Liver (tissue), 9 donors: ENCODE results near the gene SMAD6. TPM values are rescaled to one million over a fixed set of nuclear protein-coding genes. Genes with fewer than 3 reads are reported as not detected.

Experiments
- DNase-seq: peaks from one replicate; pipeline ENCODE4 v3.0.0-alpha.2; 2017; ENCODE audit warnings: low spot score
- H3K27ac ChIP-seq, 2 donors: one replicate each; pipeline ENCODE4 v1.7.0; 2013; ENCODE audit warnings: inconsistent platforms in 2 of 2, low read length in 2 of 2, control low read depth in 1 of 2, low read depth in 1 of 2, mild to moderate bottlenecking in 1 of 2
- H3K27me3 ChIP-seq, 4 donors: one replicate each; pipeline versions ENCODE4 v1.6.1 to v1.7.0; 2013; ENCODE audit warnings: low read length in 3 of 4, inconsistent platforms in 1 of 4, mild to moderate bottlenecking in 1 of 4, moderate library complexity in 1 of 4; ENCODE audit not compliant: control insufficient read depth in 4 of 4, insufficient read depth in 4 of 4
- H3K36me3 ChIP-seq, 4 donors: one replicate each; pipeline versions ENCODE4 v1.6.1 to v1.7.0; 2013; ENCODE audit warnings: low read length in 3 of 4, mild to moderate bottlenecking in 3 of 4, low read depth in 1 of 4, moderate library complexity in 1 of 4; ENCODE audit not compliant: control insufficient read depth in 4 of 4, insufficient read depth in 3 of 4
- H3K4me1 ChIP-seq, 4 donors: one replicate each; pipeline versions ENCODE4 v1.6.1 to v1.7.0; 2013; ENCODE audit warnings: low read length in 3 of 4, mild to moderate bottlenecking in 3 of 4, moderate library complexity in 1 of 4; ENCODE audit not compliant: control insufficient read depth in 4 of 4, insufficient read depth in 4 of 4
- H3K4me3 ChIP-seq, 3 donors: one replicate each; pipeline versions ENCODE4 v1.6.1 to v1.7.0; 2013; ENCODE audit warnings: low read length in 3 of 3, control low read depth in 1 of 3, low read depth in 1 of 3, mild to moderate bottlenecking in 1 of 3
- H3K9ac ChIP-seq, 2 donors: one replicate each; pipeline ENCODE4 v1.7.0; 2013; ENCODE audit warnings: low read length in 2 of 2, mild to moderate bottlenecking in 2 of 2, moderate library complexity in 2 of 2, control low read depth in 1 of 2, low read depth in 1 of 2
- H3K9me3 ChIP-seq, 4 donors: one replicate each; pipeline versions ENCODE4 v1.6.1 to v1.7.0; 2013; ENCODE audit warnings: low read length in 3 of 4; ENCODE audit not compliant: control insufficient read depth in 4 of 4
- EGR1 ChIP-seq, 2 donors: IDR thresholded peaks; 2 replicates each; pipeline ENCODE4 v1.6.1; 2016 to 2018; ENCODE audit warnings: antibody characterized with exemption in 2 of 2, low read depth in 2 of 2
- FOXA1 ChIP-seq: IDR thresholded peaks from 2 replicates; pipeline ENCODE4 v1.6.1; 2016; ENCODE audit warnings: antibody characterized with exemption
- GABPA ChIP-seq, 2 donors: IDR thresholded peaks in 1 of 2; conservative IDR thresholded peaks in 1 of 2; 2 replicates each; pipeline ENCODE4 v1.6.1; 2016; ENCODE audit warnings: antibody characterized with exemption in 2 of 2, mild to moderate bottlenecking in 1 of 2, moderate library complexity in 1 of 2
- HNF4A ChIP-seq, 2 donors: conservative IDR thresholded peaks; 2 replicates each; pipeline ENCODE4 v1.6.1; 2016; ENCODE audit warnings: antibody characterized with exemption in 2 of 2, mild to moderate bottlenecking in 2 of 2
- HNF4G ChIP-seq: IDR thresholded peaks from 2 replicates; pipeline ENCODE4 v1.6.1; 2016; ENCODE audit warnings: antibody characterized with exemption
- JUND ChIP-seq, 2 donors: IDR thresholded peaks; 2 replicates each; pipeline ENCODE4 v1.6.1; 2016; ENCODE audit warnings: antibody characterized with exemption in 2 of 2
- NR2F2 ChIP-seq: IDR thresholded peaks from 2 replicates; pipeline ENCODE4 v1.6.1; 2016; ENCODE audit warnings: antibody characterized with exemption
- RAD21 ChIP-seq, 2 donors: IDR thresholded peaks; 2 replicates each; pipeline ENCODE4 v1.6.1; 2016; ENCODE audit warnings: antibody characterized with exemption in 2 of 2, mild to moderate bottlenecking in 2 of 2
- RXRA ChIP-seq, 2 donors: IDR thresholded peaks; 2 replicates each; pipeline ENCODE4 v1.6.1; 2017 to 2018; ENCODE audit warnings: antibody characterized with exemption in 2 of 2, mild to moderate bottlenecking in 1 of 2
- SP1 ChIP-seq: IDR thresholded peaks from 2 replicates; pipeline ENCODE4 v1.6.1; 2018; ENCODE audit warnings: antibody characterized with exemption, mild to moderate bottlenecking
- TAF1 ChIP-seq: conservative IDR thresholded peaks from 2 replicates; pipeline ENCODE4 v1.6.1; 2016; ENCODE audit warnings: antibody characterized with exemption, mild to moderate bottlenecking
- YY1 ChIP-seq: IDR thresholded peaks from 2 replicates; pipeline ENCODE4 v1.6.1; 2016; ENCODE audit warnings: antibody characterized with exemption, mild to moderate bottlenecking
- whole genome bisulfite sequencing: extraction: QIAGEN DNeasy Blood & Tissue Kit; methylation state at CpG from one replicate; pipeline ENCODE4 v1.1.7; 2013; 5-methylcytosine and 5-hydroxymethylcytosine counted together
- polyA plus RNA-seq, 2 donors: library from polyadenylated mRNA; stranded (reverse) in 1 of 2; unstranded in 1 of 2; fragments of 200-250 nt in 1 of 2; fragments of >200 nt in 1 of 2; fragmentation: Nextera tagmentation in 1 of 2; extraction: Ambion mirVana in 1 of 2; gene quantifications; one replicate each; pipeline versions ENCODE4 v1.2.1 to v1.2.3, GENCODE V29; 2013 to 2015
- total RNA-seq, 2 donors: library from RNA; depleted of rRNA; stranded (reverse); fragments of >200 nt; gene quantifications; one replicate each; pipeline ENCODE4 v1.2.3, GENCODE V29; 2014
- TF ChIP-seq, protein P1 (sequence below): fragments of 150-350 bp; IDR thresholded peaks from 2 replicates; pipeline ENCODE4 v1.5.1; 2017; ENCODE audit warnings: improper control_type of control experiment, low read depth, low read length; ENCODE audit not compliant: missing input control
- TF ChIP-seq, protein P2 (sequence below): IDR thresholded peaks from 2 replicates; pipeline ENCODE4 v1.6.1; 2016; ENCODE audit warnings: antibody characterized with exemption, mild to moderate bottlenecking
- TF ChIP-seq, protein P3 (sequence below): IDR thresholded peaks from 2 replicates; pipeline ENCODE4 v1.6.1; 2016; ENCODE audit warnings: antibody characterized with exemption
- TF ChIP-seq, protein P4 (sequence below): IDR thresholded peaks from 2 replicates; pipeline ENCODE4 v1.6.1; 2016; ENCODE audit warnings: antibody characterized with exemption
- TF ChIP-seq, protein P5 (sequence below): IDR thresholded peaks from 2 replicates; pipeline ENCODE4 v1.6.1; 2016; ENCODE audit warnings: antibody characterized with exemption
- donor health status: healthy.
- donor health status: healthy.
- donor health status: healthy.
- donor health status: healthy.
- donor health status: healthy.

The SMAD6 gene
- total and polyA plus RNA-seq, 4 donors = 1.2 to 15.1 (median 11.0) TPM

DNA sequence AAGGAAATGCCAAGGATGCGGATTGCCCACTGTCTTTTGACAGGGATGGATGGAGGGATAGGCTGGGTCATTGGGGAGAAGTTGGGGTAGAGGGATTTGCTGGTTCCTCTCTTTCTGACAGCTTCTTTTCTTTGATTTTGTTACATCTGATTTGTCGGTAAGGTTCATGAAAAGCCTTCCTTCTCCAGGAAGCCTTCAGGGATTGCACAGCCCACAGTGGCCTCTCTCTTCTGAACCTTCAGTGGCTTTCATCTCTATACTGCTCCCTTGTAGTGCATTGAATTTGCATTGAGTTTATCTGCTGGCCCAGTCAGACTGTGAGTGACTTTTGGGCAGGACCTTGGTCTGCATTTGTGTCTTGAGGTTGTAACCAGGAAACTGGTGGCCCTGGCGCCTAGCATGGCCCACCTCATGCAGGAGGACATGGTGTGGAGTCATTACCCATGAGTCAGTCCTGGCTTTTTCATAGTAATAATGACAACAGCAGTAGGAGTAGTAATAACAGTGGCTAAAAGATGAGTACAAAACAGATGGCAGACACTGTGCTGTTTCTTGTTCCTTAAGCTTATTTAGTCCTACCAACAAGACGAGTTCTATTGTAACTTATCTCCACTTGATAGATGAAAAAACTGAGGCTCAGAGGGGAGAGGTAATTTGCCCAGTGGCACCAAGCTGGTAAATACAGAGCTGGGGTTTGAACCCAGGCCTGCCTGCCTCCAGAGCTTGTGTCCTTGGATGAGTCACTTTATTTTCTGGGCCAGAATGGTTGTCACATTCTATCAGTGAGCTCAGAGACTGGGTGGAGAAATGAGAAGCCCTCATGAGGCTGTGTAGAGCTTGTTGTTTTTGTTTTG, 28.4 kb downstream of the SMAD6 start:
- Histone ChIP-seq H3K9ac (no peak overlapping the region), H3K4me1 (peaks cover 7 to 23% (median 18%) of the 10 kb centered on the region in 4 donors), H3K27ac (no peak overlapping the region), H3K9me3 (no peaks in the 10 kb centered on the region), H3K36me3 (peaks cover 0 to 2% (median 0%) of the 10 kb centered on the region in 4 donors), H3K4me3 (no peak overlapping the region), H3K27me3 (no peaks in the 10 kb centered on the region)
- no peak for DNase-seq
- TF ChIP-seq YY1 = no peak
- TF ChIP-seq, protein P1, sequence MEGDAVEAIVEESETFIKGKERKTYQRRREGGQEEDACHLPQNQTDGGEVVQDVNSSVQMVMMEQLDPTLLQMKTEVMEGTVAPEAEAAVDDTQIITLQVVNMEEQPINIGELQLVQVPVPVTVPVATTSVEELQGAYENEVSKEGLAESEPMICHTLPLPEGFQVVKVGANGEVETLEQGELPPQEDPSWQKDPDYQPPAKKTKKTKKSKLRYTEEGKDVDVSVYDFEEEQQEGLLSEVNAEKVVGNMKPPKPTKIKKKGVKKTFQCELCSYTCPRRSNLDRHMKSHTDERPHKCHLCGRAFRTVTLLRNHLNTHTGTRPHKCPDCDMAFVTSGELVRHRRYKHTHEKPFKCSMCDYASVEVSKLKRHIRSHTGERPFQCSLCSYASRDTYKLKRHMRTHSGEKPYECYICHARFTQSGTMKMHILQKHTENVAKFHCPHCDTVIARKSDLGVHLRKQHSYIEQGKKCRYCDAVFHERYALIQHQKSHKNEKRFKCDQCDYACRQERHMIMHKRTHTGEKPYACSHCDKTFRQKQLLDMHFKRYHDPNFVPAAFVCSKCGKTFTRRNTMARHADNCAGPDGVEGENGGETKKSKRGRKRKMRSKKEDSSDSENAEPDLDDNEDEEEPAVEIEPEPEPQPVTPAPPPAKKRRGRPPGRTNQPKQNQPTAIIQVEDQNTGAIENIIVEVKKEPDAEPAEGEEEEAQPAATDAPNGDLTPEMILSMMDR = no peak
- TF ChIP-seq, protein P2, sequence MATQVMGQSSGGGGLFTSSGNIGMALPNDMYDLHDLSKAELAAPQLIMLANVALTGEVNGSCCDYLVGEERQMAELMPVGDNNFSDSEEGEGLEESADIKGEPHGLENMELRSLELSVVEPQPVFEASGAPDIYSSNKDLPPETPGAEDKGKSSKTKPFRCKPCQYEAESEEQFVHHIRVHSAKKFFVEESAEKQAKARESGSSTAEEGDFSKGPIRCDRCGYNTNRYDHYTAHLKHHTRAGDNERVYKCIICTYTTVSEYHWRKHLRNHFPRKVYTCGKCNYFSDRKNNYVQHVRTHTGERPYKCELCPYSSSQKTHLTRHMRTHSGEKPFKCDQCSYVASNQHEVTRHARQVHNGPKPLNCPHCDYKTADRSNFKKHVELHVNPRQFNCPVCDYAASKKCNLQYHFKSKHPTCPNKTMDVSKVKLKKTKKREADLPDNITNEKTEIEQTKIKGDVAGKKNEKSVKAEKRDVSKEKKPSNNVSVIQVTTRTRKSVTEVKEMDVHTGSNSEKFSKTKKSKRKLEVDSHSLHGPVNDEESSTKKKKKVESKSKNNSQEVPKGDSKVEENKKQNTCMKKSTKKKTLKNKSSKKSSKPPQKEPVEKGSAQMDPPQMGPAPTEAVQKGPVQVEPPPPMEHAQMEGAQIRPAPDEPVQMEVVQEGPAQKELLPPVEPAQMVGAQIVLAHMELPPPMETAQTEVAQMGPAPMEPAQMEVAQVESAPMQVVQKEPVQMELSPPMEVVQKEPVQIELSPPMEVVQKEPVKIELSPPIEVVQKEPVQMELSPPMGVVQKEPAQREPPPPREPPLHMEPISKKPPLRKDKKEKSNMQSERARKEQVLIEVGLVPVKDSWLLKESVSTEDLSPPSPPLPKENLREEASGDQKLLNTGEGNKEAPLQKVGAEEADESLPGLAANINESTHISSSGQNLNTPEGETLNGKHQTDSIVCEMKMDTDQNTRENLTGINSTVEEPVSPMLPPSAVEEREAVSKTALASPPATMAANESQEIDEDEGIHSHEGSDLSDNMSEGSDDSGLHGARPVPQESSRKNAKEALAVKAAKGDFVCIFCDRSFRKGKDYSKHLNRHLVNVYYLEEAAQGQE = no peak
- TF ChIP-seq SP1 = no peak
- no peak for TF ChIP-seq HNF4G
- TF ChIP-seq, protein P3, sequence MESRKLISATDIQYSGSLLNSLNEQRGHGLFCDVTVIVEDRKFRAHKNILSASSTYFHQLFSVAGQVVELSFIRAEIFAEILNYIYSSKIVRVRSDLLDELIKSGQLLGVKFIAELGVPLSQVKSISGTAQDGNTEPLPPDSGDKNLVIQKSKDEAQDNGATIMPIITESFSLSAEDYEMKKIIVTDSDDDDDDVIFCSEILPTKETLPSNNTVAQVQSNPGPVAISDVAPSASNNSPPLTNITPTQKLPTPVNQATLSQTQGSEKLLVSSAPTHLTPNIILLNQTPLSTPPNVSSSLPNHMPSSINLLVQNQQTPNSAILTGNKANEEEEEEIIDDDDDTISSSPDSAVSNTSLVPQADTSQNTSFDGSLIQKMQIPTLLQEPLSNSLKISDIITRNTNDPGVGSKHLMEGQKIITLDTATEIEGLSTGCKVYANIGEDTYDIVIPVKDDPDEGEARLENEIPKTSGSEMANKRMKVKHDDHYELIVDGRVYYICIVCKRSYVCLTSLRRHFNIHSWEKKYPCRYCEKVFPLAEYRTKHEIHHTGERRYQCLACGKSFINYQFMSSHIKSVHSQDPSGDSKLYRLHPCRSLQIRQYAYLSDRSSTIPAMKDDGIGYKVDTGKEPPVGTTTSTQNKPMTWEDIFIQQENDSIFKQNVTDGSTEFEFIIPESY = no peak
- TF ChIP-seq RXRA (IDR thresholded peaks at IDR 0.05) = no peak
- TF ChIP-seq JUND (IDR thresholded peaks at IDR 0.05) = no peak
- 89% methylated on average over 4 of the region's 4 CpGs for WGBS

DNA sequence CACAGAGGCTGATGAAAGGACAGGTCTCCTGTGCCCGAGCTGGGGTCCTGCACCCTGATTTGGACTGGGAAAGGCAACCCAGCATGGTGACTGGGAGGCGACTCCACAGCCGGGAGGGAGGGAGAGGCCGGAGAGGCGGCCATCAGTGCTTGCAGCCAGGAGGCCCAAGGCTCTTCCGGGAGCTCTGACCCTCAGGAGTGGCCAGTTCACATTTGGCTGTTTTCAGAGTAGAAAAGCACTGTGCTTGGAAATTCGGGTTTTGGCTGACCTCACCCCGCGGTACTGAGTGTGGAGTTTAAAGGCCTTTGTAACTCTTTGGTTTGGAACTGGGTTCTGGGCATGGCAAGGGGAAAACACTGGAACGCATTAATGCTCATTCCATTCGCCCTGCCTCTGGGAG, 31.9 kb downstream of the SMAD6 start:
- Histone ChIP-seq H3K36me3 (no peaks in the 10 kb centered on the region), H3K27ac (peak overlapping the region; percentile 73 to 75), H3K4me3 (no peak overlapping the region), H3K9ac (no peak overlapping the region), H3K4me1 (peaks cover 7 to 29% (median 20%) of the 10 kb centered on the region in 4 donors), H3K9me3 (no peaks in the 10 kb centered on the region), H3K27me3 (no peaks in the 10 kb centered on the region)
- 24% methylated on average over 11 of the region's 11 CpGs for WGBS
- no peak for DNase-seq
- TF ChIP-seq, protein P4, sequence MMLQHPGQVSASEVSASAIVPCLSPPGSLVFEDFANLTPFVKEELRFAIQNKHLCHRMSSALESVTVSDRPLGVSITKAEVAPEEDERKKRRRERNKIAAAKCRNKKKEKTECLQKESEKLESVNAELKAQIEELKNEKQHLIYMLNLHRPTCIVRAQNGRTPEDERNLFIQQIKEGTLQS = no peak
- TF ChIP-seq FOXA1 (no peak), NR2F2 (peak; percentile 71), JUND (IDR thresholded peaks at IDR 0.05) (peak in 1 of 2 donors; percentile 32), YY1 (peak; percentile 83), GABPA (IDR thresholded peaks at IDR 0.05 in 1 of 2, conservative IDR thresholded peaks at IDR 0.05 in 1 of 2) (no peak), RAD21 (IDR thresholded peaks at IDR 0.05) (peak in 1 of 2 donors; percentile 32), SP1 (peak; percentile 48), HNF4A (conservative IDR thresholded peaks at IDR 0.05) (peak; percentile 34 to 62), TAF1 (no peak), HNF4G (no peak), EGR1 (IDR thresholded peaks at IDR 0.05; ENCODE audit: low read depth in 2 of 2) (no peak)
- TF ChIP-seq, protein P5, sequence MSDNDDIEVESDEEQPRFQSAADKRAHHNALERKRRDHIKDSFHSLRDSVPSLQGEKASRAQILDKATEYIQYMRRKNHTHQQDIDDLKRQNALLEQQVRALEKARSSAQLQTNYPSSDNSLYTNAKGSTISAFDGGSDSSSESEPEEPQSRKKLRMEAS = no peak
- TF ChIP-seq, protein P3 = no peak
- TF ChIP-seq, protein P2 = no peak
